K562 (cell line): ENCODE results near the gene ITGA1. TPM values are rescaled to one million over a fixed set of nuclear protein-coding genes. Genes with fewer than 3 reads are reported as not detected.

Source experiments
- ATAC-seq: fragments of 200-7000 bp; cut with Tn5 transposase; 3 replicates; pipeline ENCODE4 v1.9.1; 2020; ENCODE audit warnings: moderate library complexity
- BruUV-seq: library from RNA; stranded (reverse); fragments of 400-500 nt; replicated peaks from 2 replicates; lab custom pipeline; 2021; lab: Mats Ljungman, UMichigan
- CTCF ChIA-PET: fragments of 300-600 bp; formaldehyde crosslinking; extraction: SDS; loops from one replicate; lab custom pipeline; 2021; ENCODE audit warnings: low intra/inter-chr PET ratio; lab: Yijun Ruan, JAX
- POLR2A ChIA-PET: fragments of 300-600, 350-650 bp; sonication (Branson Sonifier 250); formaldehyde crosslinking; extraction: SDS; loops from one replicate; lab custom pipeline; 2021; ENCODE audit warnings: antibody characterized with exemption, inconsistent platforms; lab: Yijun Ruan, JAX
- DNase-seq, 4 experiments: peaks; one replicate each; pipeline versions ENCODE4 v3.0.0 to v3.0.0-alpha.2; 2011 to 2018; ENCODE audit warnings: low spot score in 3 of 4, mixed read lengths in 3 of 4; ENCODE audit errors: extremely low read depth in 1 of 4
- FAIRE-seq: peaks from 2 replicates; lab custom pipeline; 2011; peaks lifted over from hg19 to GRCh38; lab: Jason Lieb, UNC
- H2AFZ ChIP-seq: 2 replicates; pipeline ENCODE4 v1.6.0; 2011; ENCODE audit warnings: low read depth, low read length, control low read depth, inconsistent platforms
- H3K27ac ChIP-seq: fragments of 200-600 bp; 3 replicates; pipeline ENCODE4 v1.8.0; 2011; ENCODE audit warnings: low read depth, mild to moderate bottlenecking, control low read depth, inconsistent platforms, low read length, moderate library complexity, mixed read lengths; ENCODE audit errors: extremely low read depth
- H3K27me3 ChIP-seq, 2 experiments: fragments of 300-600 bp in 1 of 2; 2 replicates in 1 of 2; 3 replicates in 1 of 2; pipeline versions ENCODE4 v1.6.0 to v1.8.0; 2011; ENCODE audit warnings: inconsistent platforms in 2 of 2, low read length in 2 of 2, mild to moderate bottlenecking in 1 of 2, mixed read lengths in 1 of 2, moderate library complexity in 1 of 2; ENCODE audit not compliant: control insufficient read depth in 2 of 2, insufficient read depth in 2 of 2
- H3K36me3 ChIP-seq: fragments of 300-600 bp; 3 replicates; pipeline ENCODE4 v1.8.0; 2011; ENCODE audit warnings: mild to moderate bottlenecking, low read length, inconsistent platforms; ENCODE audit not compliant: control insufficient read depth, insufficient read depth
- H3K4me1 ChIP-seq, 2 experiments: fragments of 200-600 bp in 1 of 2; replicated peaks in 1 of 2; 2 replicates in 1 of 2; 3 replicates in 1 of 2; pipeline versions ENCODE4 v1.5.1 to v1.8.0; 2011; ENCODE audit warnings: inconsistent platforms in 2 of 2, low read length in 2 of 2, mild to moderate bottlenecking in 1 of 2, mixed read lengths in 1 of 2, moderate library complexity in 1 of 2; ENCODE audit not compliant: control insufficient read depth in 2 of 2, insufficient read depth in 2 of 2
- H3K4me2 ChIP-seq: 2 replicates; pipeline ENCODE4 v1.6.1; 2011; ENCODE audit warnings: low read length, control low read depth, inconsistent platforms, mixed read lengths; ENCODE audit not compliant: insufficient read depth
- H3K4me3 ChIP-seq: fragments of 200-600 bp; sonication (generic), shearing (Covaris generic); 2 replicates; pipeline ENCODE4 v1.5.1; 2016; ENCODE audit warnings: control low read depth, inconsistent platforms
- H3K79me2 ChIP-seq: fragments of 200-600 bp; 3 replicates; pipeline ENCODE4 v1.8.0; 2011; ENCODE audit warnings: low read length, inconsistent platforms; ENCODE audit not compliant: control insufficient read depth, insufficient read depth
- H3K9ac ChIP-seq, 2 experiments: 2 replicates each; pipeline versions ENCODE4 v1.6.0 to v1.6.1; 2011; ENCODE audit warnings: low read depth in 2 of 2, low read length in 2 of 2, control low read depth in 1 of 2, inconsistent platforms in 1 of 2, mild to moderate bottlenecking in 1 of 2, mixed read lengths in 1 of 2; ENCODE audit not compliant: insufficient read depth in 1 of 2
- H3K9me1 ChIP-seq: one replicate; pipeline ENCODE4 v1.6.0; 2011; ENCODE audit warnings: inconsistent platforms, mild to moderate bottlenecking, low read length, moderate library complexity; ENCODE audit not compliant: control insufficient read depth, insufficient read depth
- H3K9me3 ChIP-seq: replicated peaks from 2 replicates; pipeline ENCODE4 v1.5.1; 2011; ENCODE audit warnings: low read depth, low read length, inconsistent platforms; ENCODE audit not compliant: control insufficient read depth, insufficient read depth
- H4K20me1 ChIP-seq: replicated peaks from 2 replicates; pipeline ENCODE4 v1.6.1; 2011; ENCODE audit warnings: low read length, inconsistent platforms, mixed read lengths; ENCODE audit not compliant: control insufficient read depth, insufficient read depth
- ARHGAP35 ChIP-seq: fragments of 450-650 bp; IDR thresholded peaks from 2 replicates; pipeline ENCODE4 v1.6.1; 2018; ENCODE audit not compliant: partially characterized antibody
- ATF3 ChIP-seq, 2 experiments: fragments of 450-650 bp in 1 of 2; sonication (generic) in 1 of 2; formaldehyde crosslinking in 1 of 2; IDR thresholded peaks in 1 of 2; conservative IDR thresholded peaks in 1 of 2; 2 replicates each; pipeline versions ENCODE4 v1.6.1 to v1.8.1; 2016 to 2023; ENCODE audit warnings: mild to moderate bottlenecking in 2 of 2, moderate library complexity in 2 of 2, inconsistent platforms in 1 of 2, missing genetic modification reagents in 1 of 2
- CCNT2 ChIP-seq: IDR thresholded peaks from 2 replicates; pipeline ENCODE4 v1.6.1; 2011; ENCODE audit warnings: borderline replicate concordance, low read depth, mild to moderate bottlenecking, moderate library complexity, mixed read lengths, low read length; ENCODE audit not compliant: insufficient read length; ENCODE audit errors: extremely low read depth
- CEBPB ChIP-seq: fragments of 450-650 bp; IDR thresholded peaks from 2 replicates; pipeline ENCODE4 v1.6.1; 2016; ENCODE audit warnings: missing genetic modification characterization, missing compliant biosample characterization
- GABPB2 ChIP-seq: fragments of 250-450 bp; sonication (Bioruptor Pico); conservative IDR thresholded peaks from 2 replicates; pipeline ENCODE4 v1.5.1; 2021; ENCODE audit warnings: mild to moderate bottlenecking
- ILK ChIP-seq: fragments of 450-650 bp; IDR thresholded peaks from 2 replicates; pipeline ENCODE4 v1.6.1; 2016; ENCODE audit warnings: missing genetic modification characterization, low read depth, mild to moderate bottlenecking, missing compliant biosample characterization, moderate library complexity, borderline replicate concordance
- MAFF ChIP-seq: IDR thresholded peaks from 2 replicates; pipeline ENCODE4 v1.6.1; 2012; ENCODE audit warnings: low read length, improper control_type of control experiment
- MXI1 ChIP-seq: IDR thresholded peaks from 2 replicates; pipeline ENCODE4 v1.6.1; 2011; ENCODE audit warnings: low read depth, mild to moderate bottlenecking, improper control_type of control experiment, low read length
- MYBL2 ChIP-seq, 2 experiments: fragments of 450-650 bp in 1 of 2; sonication (generic) in 1 of 2; formaldehyde crosslinking in 1 of 2; IDR thresholded peaks; 2 replicates each; pipeline versions ENCODE4 v1.6.1 to v1.8.1; 2017 to 2022; ENCODE audit warnings: borderline replicate concordance in 1 of 2, inconsistent platforms in 1 of 2, low read depth in 1 of 2, mild to moderate bottlenecking in 1 of 2, missing genetic modification reagents in 1 of 2, moderate library complexity in 1 of 2
- NFATC3 ChIP-seq: fragments of 450-650 bp; IDR thresholded peaks from 2 replicates; pipeline ENCODE4 v1.6.1; 2017; ENCODE audit warnings: mild to moderate bottlenecking
- NFE2L1 ChIP-seq: fragments of 450-650 bp; IDR thresholded peaks from 2 replicates; pipeline ENCODE4 v1.6.1; 2016; ENCODE audit warnings: missing genetic modification characterization, low read depth, mild to moderate bottlenecking, missing compliant biosample characterization, moderate library complexity, borderline replicate concordance
- NFIC ChIP-seq: fragments of 450-650 bp; IDR thresholded peaks from 2 replicates; pipeline ENCODE4 v1.6.1; 2017; ENCODE audit warnings: mild to moderate bottlenecking, inconsistent platforms
- NR1H2 ChIP-seq: sonication (generic); formaldehyde crosslinking; IDR thresholded peaks from 2 replicates; pipeline ENCODE4 v1.4.0; 2020; ENCODE audit warnings: mild to moderate bottlenecking, missing genetic modification reagents
- SUPT5H ChIP-seq: fragments of 450-650 bp; IDR thresholded peaks from 2 replicates; pipeline ENCODE4 v1.6.1; 2016
- ZBTB7A ChIP-seq: IDR thresholded peaks from 2 replicates; pipeline ENCODE4 v1.6.1; 2011; ENCODE audit warnings: low read depth, mild to moderate bottlenecking, low read length, moderate library complexity, borderline replicate concordance; ENCODE audit not compliant: control insufficient read depth
- ZEB2 ChIP-seq: fragments of 450-650 bp; IDR thresholded peaks from 2 replicates; pipeline ENCODE4 v1.6.1; 2016
- ZFPM2 ChIP-seq: fragments of 250-450 bp; sonication (Bioruptor Pico); IDR thresholded peaks from 2 replicates; pipeline ENCODE4 v1.5.1; 2022; ENCODE audit warnings: mild to moderate bottlenecking
- WGBS: fragments of 100-300 bp; shearing (Covaris generic); methylation state at CpG from one replicate; pipeline ENCODE4 v1.1.6; 2016; ENCODE audit warnings: low coverage, mixed read lengths; ENCODE audit not compliant: insufficient coverage; ENCODE audit errors: missing lambda C conversion rate; 5-methylcytosine and 5-hydroxymethylcytosine counted together
- in situ Hi-C: fragments of 300-500 bp; cut with MboI; formaldehyde crosslinking; loops from 4 replicates; pipeline ENCODE4 v1.15.0; 2018; ENCODE audit warnings: inconsistent platforms, mixed read lengths
- intact Hi-C: fragments of 100-400 bp; cut with micrococcal nuclease; formaldehyde crosslinking; loops from 2 replicates; pipeline ENCODE4 v1.14.2; 2022
- polyA plus RNA-seq, 8 experiments: library from polyadenylated mRNA; depleted of rRNA in 4 of 8; stranded (reverse) in 5 of 8; unstranded in 3 of 8; fragments of >200 nt; fragmentation: Nextera tagmentation in 2 of 8; fragmentation: Illumina TruSeq in 1 of 8; extraction: Ambion mirVana in 2 of 8; extraction: Trizol in 1 of 8; gene quantifications; 2 replicates each; pipeline versions ENCODE4 v1.2.1 to v1.2.3, GENCODE V29; 2011 to 2014; ENCODE audit warnings: inconsistent platforms in 1 of 8, missing spikeins in 1 of 8
- total RNA-seq, 7 experiments: library from RNA; depleted of rRNA in 6 of 7; stranded (reverse); fragments of >200 nt in 6 of 7; fragmentation: Illumina TruSeq in 2 of 7; extraction: Trizol in 2 of 7; gene quantifications; 2 replicates each; pipeline versions ENCODE4 v1.2.1 to v1.2.3, GENCODE V29; 2011 to 2021; ENCODE audit warnings: low replicate concordance in 1 of 7

The ITGA1 gene
- total and polyA plus RNA-seq, 9 of the 15 experiments (the other 6 are each of a cell fraction or from before 2014, with no cell fraction given): 0.04 to 0.22 TPM; not detected in 7

GRCh38 chr5:52897238-52897614 lies 109.5 kb downstream of the ITGA1 start:
- H3K4me1 ChIP-seq: no peaks in the 10 kb centered on the region
- H3K36me3 ChIP-seq: no peaks in the 10 kb centered on the region
- no TSS peak for BruUV-seq
- in situ Hi-C loops (no loop called here), intact Hi-C loops (no loop called here)
- no peak for FAIRE-seq
- POLR2A ChIA-PET: no interaction called here
- H3K4me3 ChIP-seq: no peak overlapping the region
- H3K9me3 ChIP-seq: no peaks in the 10 kb centered on the region
- no peak overlapping the region for H3K9ac ChIP-seq
- H4K20me1 ChIP-seq: no peaks in the 10 kb centered on the region
- TF ChIP-seq NR1H2 (CRISPR knock-in tag): no peak
- TF ChIP-seq GABPB2: no peak
- no peak for TF ChIP-seq ZFPM2 (CRISPR knock-in tag)
- no peak for TF ChIP-seq ARHGAP35
- no peak for TF ChIP-seq MXI1
- TF ChIP-seq ZEB2: no peak
- TF ChIP-seq, all 486 proteins: peak for 0
- no peak overlapping the region for H2AFZ ChIP-seq
- ATAC-seq (no peak), DNase-seq (no peak)
- no peaks in the 10 kb centered on the region for H3K79me2 ChIP-seq
- H3K9me1 ChIP-seq: no peaks in the 10 kb centered on the region
- H3K27me3 ChIP-seq: no peaks in the 10 kb centered on the region
- CTCF ChIA-PET: no interaction called here
- no peak overlapping the region for H3K27ac ChIP-seq
- no peak overlapping the region for H3K4me2 ChIP-seq

GRCh38 chr5:52898961-52899680 lies 111.4 kb downstream of the ITGA1 start:
- in situ Hi-C loops: no loop called here
- Histone ChIP-seq H3K9me1 (no peaks in the 10 kb centered on the region), H4K20me1 (no peaks in the 10 kb centered on the region), H3K27me3 (no peaks in the 10 kb centered on the region), H3K4me3 (no peak overlapping the region), H3K9ac (no peak overlapping the region), H3K79me2 (no peaks in the 10 kb centered on the region), H2AFZ (no peak overlapping the region), H3K27ac (no peak overlapping the region), H3K4me2 (no peak overlapping the region), H3K36me3 (no peaks in the 10 kb centered on the region), H3K9me3 (no peaks in the 10 kb centered on the region), H3K4me1 (no peaks in the 10 kb centered on the region)
- intact Hi-C loops: no loop called here
- FAIRE-seq (no peak), ATAC-seq (no peak), DNase-seq (no peak)
- whole genome bisulfite sequencing: 2% methylated on average over 5 of the region's 5 CpGs
- ChIA-PET CTCF (no interaction called here), POLR2A (interaction anchor here (0.9 kb wide), 1 partner anchor 9 kb away, joined by 4 read pairs; no protein-coding TSS in a partner anchor)
- BruUV-seq: no TSS peak
- TF ChIP-seq ILK (tag): no peak
- TF ChIP-seq CEBPB (tag): no peak
- TF ChIP-seq MYBL2 (IDR thresholded peaks at IDR 0.05; ENCODE audit: low read depth): no peak
- no peak for TF ChIP-seq MYBL2 (CRISPR knock-in tag; IDR thresholded peaks at IDR 0.05; ENCODE audit: borderline replicate concordance)
- no peak for TF ChIP-seq NFATC3
- TF ChIP-seq CCNT2: no peak
- TF ChIP-seq SUPT5H: no peak
- TF ChIP-seq NFE2L1: no peak
- no peak for TF ChIP-seq ATF3 (IDR thresholded peaks at IDR 0.05)
- no peak for TF ChIP-seq ATF3 (CRISPR knock-in tag; conservative IDR thresholded peaks at IDR 0.05)
- no peak for TF ChIP-seq NFIC
- TF ChIP-seq ZBTB7A: no peak
- TF ChIP-seq MAFF: no peak
